HEK293 (cell line): ENCODE data around the gene CACNA2D3.

Experiments used
- CTCF ChIA-PET: fragments of 350-600 bp; formaldehyde crosslinking; extraction: SDS; loops from one replicate; lab custom pipeline; 2021; ENCODE audit warnings: antibody characterized with exemption; lab: Yijun Ruan, JAX
- POLR2A ChIA-PET: fragments of 300-600 bp; formaldehyde crosslinking; extraction: SDS; loops from one replicate; lab custom pipeline; 2020; ENCODE audit warnings: antibody characterized with exemption, inconsistent platforms; lab: Yijun Ruan, JAX
- H3K27ac ChIP-seq: fragments of 200-500 bp; sonication (Bioruptor generic); 2 replicates; pipeline ENCODE4 v1.5.1; 2014; ENCODE audit warnings: low read depth, low read length, control low read depth, inconsistent platforms; ENCODE audit errors: extremely low read depth
- H3K36me3 ChIP-seq, 2 experiments: fragments of 200-500 bp in 1 of 2; sonication (Bioruptor generic) in 1 of 2; 1 replicate in 1 of 2; 2 replicates in 1 of 2; pipeline ENCODE4 v1.5.1; 2014 to 2017; ENCODE audit warnings: inconsistent platforms in 2 of 2, low read length in 2 of 2; ENCODE audit not compliant: control insufficient read depth in 2 of 2, insufficient read depth in 1 of 2
- H3K4me1 ChIP-seq: fragments of 200-500 bp; sonication (Bioruptor generic); 2 replicates; pipeline ENCODE4 v1.5.1; 2014; ENCODE audit warnings: mild to moderate bottlenecking, low read length, inconsistent platforms; ENCODE audit not compliant: control insufficient read depth, insufficient read depth
- H3K4me3 ChIP-seq: 2 replicates; pipeline ENCODE4 v1.5.1; 2011; ENCODE audit warnings: low read depth, mild to moderate bottlenecking, control low read depth, low read length, moderate library complexity
- H3K9me3 ChIP-seq: fragments of 200-500 bp; sonication (Bioruptor generic); 2 replicates; pipeline ENCODE4 v1.5.1; 2014; ENCODE audit warnings: low read depth, low read length, inconsistent platforms; ENCODE audit not compliant: control insufficient read depth, insufficient read depth
- BCL6B ChIP-seq: fragments of 450-650 bp; formaldehyde crosslinking; IDR thresholded peaks from 2 replicates; pipeline ENCODE4 v1.5.1; 2017; ENCODE audit warnings: missing biosample characterization, missing genetic modification characterization
- CTCF ChIP-seq: fragments of 450-650 bp; formaldehyde crosslinking; IDR thresholded peaks from 2 replicates; pipeline ENCODE4 v1.5.1; 2016; ENCODE audit warnings: missing biosample characterization, missing genetic modification characterization
- ELK4 ChIP-seq: IDR thresholded peaks from 2 replicates; pipeline ENCODE4 v1.6.1; 2011; ENCODE audit warnings: mild to moderate bottlenecking, low read depth, low read length, borderline replicate concordance
- GLIS1 ChIP-seq: fragments of 450-650 bp; formaldehyde crosslinking; IDR thresholded peaks from 2 replicates; pipeline ENCODE4 v1.5.1; 2016; ENCODE audit warnings: missing biosample characterization, missing genetic modification characterization
- HOXD13 ChIP-seq: sonication (generic); formaldehyde crosslinking; IDR thresholded peaks from 2 replicates; pipeline ENCODE4 v1.8.0; 2022; ENCODE audit warnings: missing genetic modification reagents, borderline replicate concordance
- KLF1 ChIP-seq: fragments of 450-650 bp; formaldehyde crosslinking; IDR thresholded peaks from 2 replicates; pipeline ENCODE4 v1.5.1; 2016; ENCODE audit warnings: missing biosample characterization, missing genetic modification characterization
- KLF17 ChIP-seq: fragments of 450-650 bp; formaldehyde crosslinking; IDR thresholded peaks from 2 replicates; pipeline ENCODE4 v1.5.1; 2016; ENCODE audit warnings: missing biosample characterization, missing genetic modification characterization
- OSR2 ChIP-seq: fragments of 450-650 bp; formaldehyde crosslinking; IDR thresholded peaks from 2 replicates; pipeline ENCODE4 v1.5.1; 2016; ENCODE audit warnings: missing biosample characterization, missing genetic modification characterization
- YY1 ChIP-seq: fragments of 450-650 bp; formaldehyde crosslinking; IDR thresholded peaks from 2 replicates; pipeline ENCODE4 v1.5.1; 2018; ENCODE audit warnings: missing biosample characterization, missing genetic modification characterization
- ZFP37 ChIP-seq: fragments of 450-650 bp; formaldehyde crosslinking; IDR thresholded peaks from 2 replicates; pipeline ENCODE4 v1.5.1; 2016; ENCODE audit warnings: missing biosample characterization, missing genetic modification characterization
- ZFP41 ChIP-seq: fragments of 450-650 bp; formaldehyde crosslinking; IDR thresholded peaks from 2 replicates; pipeline ENCODE4 v1.5.1; 2016; ENCODE audit warnings: missing biosample characterization, missing genetic modification characterization, borderline replicate concordance
- ZNF114 ChIP-seq: fragments of 450-650 bp; formaldehyde crosslinking; IDR thresholded peaks from 2 replicates; pipeline ENCODE4 v1.5.0; 2017; ENCODE audit warnings: missing biosample characterization, missing genetic modification characterization
- ZNF121 ChIP-seq: fragments of 450-650 bp; formaldehyde crosslinking; IDR thresholded peaks from 2 replicates; pipeline ENCODE4 v1.5.1; 2016; ENCODE audit warnings: missing biosample characterization, missing genetic modification characterization
- ZNF138 ChIP-seq: fragments of 450-650 bp; formaldehyde crosslinking; IDR thresholded peaks from 2 replicates; pipeline ENCODE4 v1.5.1; 2016; ENCODE audit warnings: missing biosample characterization, missing genetic modification characterization, borderline replicate concordance
- ZNF302 ChIP-seq: fragments of 450-650 bp; formaldehyde crosslinking; IDR thresholded peaks from 2 replicates; pipeline ENCODE4 v1.5.1; 2016; ENCODE audit warnings: missing biosample characterization, missing genetic modification characterization, low read depth
- ZNF311 ChIP-seq: fragments of 450-650 bp; formaldehyde crosslinking; IDR thresholded peaks from 2 replicates; pipeline ENCODE4 v1.5.1; 2017; ENCODE audit warnings: missing biosample characterization, missing genetic modification characterization, borderline replicate concordance
- ZNF350 ChIP-seq: fragments of 450-650 bp; formaldehyde crosslinking; IDR thresholded peaks from 2 replicates; pipeline ENCODE4 v1.5.0; 2017; ENCODE audit warnings: missing biosample characterization, mild to moderate bottlenecking, missing genetic modification characterization
- ZNF513 ChIP-seq: fragments of 450-650 bp; IDR thresholded peaks from 2 replicates; pipeline ENCODE4 v1.5.1; 2018; ENCODE audit warnings: missing biosample characterization, missing genetic modification characterization
- ZNF580 ChIP-seq: fragments of 450-650 bp; formaldehyde crosslinking; IDR thresholded peaks from 2 replicates; pipeline ENCODE4 v1.5.1; 2016; ENCODE audit warnings: missing biosample characterization, missing genetic modification characterization
- ZNF639 ChIP-seq: fragments of 450-650 bp; formaldehyde crosslinking; IDR thresholded peaks from 2 replicates; pipeline ENCODE4 v1.5.1; 2016; ENCODE audit warnings: missing biosample characterization, missing genetic modification characterization
- ZNF707 ChIP-seq: fragments of 450-650 bp; formaldehyde crosslinking; IDR thresholded peaks from 2 replicates; pipeline ENCODE4 v1.5.1; 2016; ENCODE audit warnings: missing biosample characterization, missing genetic modification characterization
- ZNF785 ChIP-seq: fragments of 450-650 bp; formaldehyde crosslinking; IDR thresholded peaks from 2 replicates; pipeline ENCODE4 v1.5.1; 2016; ENCODE audit warnings: missing biosample characterization, missing genetic modification characterization

The CACNA2D3 gene

GRCh38 chr3:54709785-54710184 is 587.4 kb downstream of the CACNA2D3 start:
- Histone ChIP-seq H3K4me1 (no peaks in the 10 kb centered on the region), H3K9me3 (no peaks in the 10 kb centered on the region), H3K4me3 (no peak overlapping the region), H3K36me3 (no peaks in the 10 kb centered on the region), H3K27ac (no peak overlapping the region)
- TF ChIP-seq ZNF138 (tag by site-specific recombination) (no peak), KLF1 (tag by site-specific recombination) (no peak), ZNF302 (tag by site-specific recombination) (no peak), ZNF311 (tag by site-specific recombination) (no peak), ZNF639 (tag by site-specific recombination) (no peak), KLF17 (no peak), ZNF580 (tag by site-specific recombination) (no peak), ZNF707 (tag by site-specific recombination) (no peak), ZNF350 (tag by site-specific recombination) (no peak), ZFP37 (tag by site-specific recombination) (no peak), OSR2 (no peak), CTCF (tag by site-specific recombination) (no peak), ELK4 (no peak), ZNF785 (tag by site-specific recombination) (no peak)
- ChIA-PET POLR2A (no interaction called here), CTCF (no interaction called here)

GRCh38 chr3:54710954-54711353 is 588.6 kb downstream of the CACNA2D3 start:
- H3K27ac ChIP-seq, result no peak overlapping the region
- H3K36me3 ChIP-seq, result no peaks in the 10 kb centered on the region
- POLR2A ChIA-PET, result no interaction called here
- CTCF ChIA-PET, result no interaction called here
- no peaks in the 10 kb centered on the region for H3K4me1 ChIP-seq
- H3K4me3 ChIP-seq, result no peak overlapping the region
- H3K9me3 ChIP-seq, result no peaks in the 10 kb centered on the region
- TF ChIP-seq ZNF121 (tag by site-specific recombination) (no peak), YY1 (tag by site-specific recombination) (no peak), CTCF (tag by site-specific recombination) (no peak), GLIS1 (no peak), ZNF114 (tag by site-specific recombination) (no peak), ZFP41 (tag by site-specific recombination) (no peak), ZNF707 (tag by site-specific recombination) (no peak), ZNF639 (tag by site-specific recombination) (no peak), ZNF513 (no peak), HOXD13 (CRISPR knock-in tag) (no peak), BCL6B (no peak)
